GM12878 (cell line): ENCODE results near the gene PAF1. TPM values are rescaled to one million over a fixed set of nuclear protein-coding genes. Genes with fewer than 3 reads are reported as not detected.

Source experiments
- ATAC-seq: fragments of 200-7000 bp; cut with Tn5 transposase; 3 replicates; pipeline ENCODE4 v1.9.1; 2020; ENCODE audit warnings: mild to moderate bottlenecking, moderate library complexity
- BruUV-seq: library from RNA; stranded (reverse); fragments of 400-500 nt; replicated peaks from 2 replicates; lab custom pipeline; 2021; lab: Mats Ljungman, UMichigan
- CTCF ChIA-PET: fragments of 300-600 bp; sonication (Branson Sonifier 250); formaldehyde crosslinking; extraction: SDS; loops from one replicate; lab custom pipeline; 2021; ENCODE audit warnings: inconsistent platforms; lab: Yijun Ruan, JAX
- POLR2A ChIA-PET: fragments of 350-600 bp; formaldehyde crosslinking; extraction: SDS; loops from one replicate; lab custom pipeline; 2021; ENCODE audit warnings: inconsistent platforms; lab: Charles Lee
- RAD21 ChIA-PET: fragments of 300-600 bp; sonication (Branson Sonifier 250); formaldehyde crosslinking; loops from one replicate; lab custom pipeline; 2023; ENCODE audit warnings: antibody characterized with exemption; ENCODE audit not compliant: unreplicated experiment; lab: Charles Lee
- SMC1A ChIA-PET: fragments of 300-600 bp; sonication (Branson Sonifier 250); formaldehyde crosslinking; loops from one replicate; lab custom pipeline; 2023; ENCODE audit not compliant: unreplicated experiment, uncharacterized antibody; lab: Charles Lee
- DNase-seq: peaks from one replicate; pipeline ENCODE4 v3.0.0-alpha.2; 2011; ENCODE audit warnings: low read depth, low spot score
- FAIRE-seq: peaks from 3 replicates; lab custom pipeline; 2011; peaks lifted over from hg19 to GRCh38; lab: Jason Lieb, UNC
- H2AFZ ChIP-seq: 2 replicates; pipeline ENCODE4 v1.6.0; 2011; ENCODE audit warnings: low read depth, low read length, control low read depth; ENCODE audit not compliant: control insufficient read depth
- H3K27ac ChIP-seq: 2 replicates; pipeline ENCODE4 v1.5.1; 2011; ENCODE audit warnings: control low read depth; ENCODE audit not compliant: control insufficient read depth, insufficient read depth
- H3K27me3 ChIP-seq, 2 experiments: replicated peaks in 1 of 2; 2 replicates each; pipeline versions ENCODE4 v1.6.0 to v1.6.1; 2011; ENCODE audit warnings: low read length in 1 of 2; ENCODE audit not compliant: control insufficient read depth in 2 of 2, insufficient read depth in 2 of 2
- H3K36me3 ChIP-seq, 2 experiments: 2 replicates each; pipeline ENCODE4 v1.5.1; 2011; ENCODE audit warnings: low read length in 1 of 2; ENCODE audit not compliant: control insufficient read depth in 2 of 2, insufficient read depth in 2 of 2
- H3K4me1 ChIP-seq: 2 replicates; pipeline ENCODE4 v1.6.1; 2011; ENCODE audit warnings: mild to moderate bottlenecking, low read length, moderate library complexity, mixed read lengths; ENCODE audit not compliant: control insufficient read depth, insufficient read depth
- H3K4me2 ChIP-seq: 2 replicates; pipeline ENCODE4 v1.6.0; 2011; ENCODE audit warnings: control low read depth; ENCODE audit not compliant: control insufficient read depth, insufficient read depth
- H3K4me3 ChIP-seq: fragments of 200-600 bp; sonication (generic); 2 replicates; pipeline ENCODE4 v1.5.1; 2016
- H3K79me2 ChIP-seq: 2 replicates; pipeline ENCODE4 v1.6.0; 2011; ENCODE audit warnings: low read length; ENCODE audit not compliant: control insufficient read depth, insufficient read depth
- H3K9ac ChIP-seq: 2 replicates; pipeline ENCODE4 v1.8.0; 2011; ENCODE audit warnings: low read length, control low read depth, mixed read lengths; ENCODE audit not compliant: control insufficient read depth, insufficient read depth
- H3K9me3 ChIP-seq: replicated peaks from 3 replicates; pipeline ENCODE4 v1.5.1; 2011; ENCODE audit warnings: mild to moderate bottlenecking, low read length; ENCODE audit not compliant: control insufficient read depth, insufficient read depth
- H4K20me1 ChIP-seq: 2 replicates; pipeline ENCODE4 v1.6.0; 2011; ENCODE audit not compliant: control insufficient read depth, insufficient read depth
- EZH2 ChIP-seq: IDR thresholded peaks from 2 replicates; pipeline ENCODE4 v1.6.1; 2012; ENCODE audit warnings: low read depth, mild to moderate bottlenecking, control low read depth, inconsistent platforms, low read length, borderline replicate concordance; ENCODE audit not compliant: control insufficient read depth
- FOXM1 ChIP-seq: IDR thresholded peaks from 2 replicates; pipeline ENCODE4 v1.6.1; 2012; ENCODE audit warnings: low read depth, mild to moderate bottlenecking, inconsistent platforms, low read length, moderate library complexity
- MYB ChIP-seq: fragments of 150-350 bp; IDR thresholded peaks from 2 replicates; pipeline ENCODE4 v1.6.1; 2014; ENCODE audit warnings: mild to moderate bottlenecking, low read depth, low read length, borderline replicate concordance
- NR2F1 ChIP-seq: fragments of 450-650 bp; conservative IDR thresholded peaks from 2 replicates; pipeline ENCODE4 v1.6.1; 2017; ENCODE audit warnings: mild to moderate bottlenecking
- PML ChIP-seq: IDR thresholded peaks from 2 replicates; pipeline ENCODE4 v1.6.1; 2012; ENCODE audit warnings: low read length, inconsistent platforms
- POLR2AphosphoS5 ChIP-seq: IDR thresholded peaks from 2 replicates; pipeline ENCODE4 v1.6.1; 2011; ENCODE audit warnings: mild to moderate bottlenecking, low read length, inconsistent platforms
- PRDM15 ChIP-seq: fragments of 450-650 bp; formaldehyde crosslinking; IDR thresholded peaks from 2 replicates; pipeline ENCODE4 v1.4.0; 2020; ENCODE audit warnings: mild to moderate bottlenecking, moderate library complexity
- SMAD5 ChIP-seq: IDR thresholded peaks from 2 replicates; pipeline ENCODE4 v1.6.1; 2016; ENCODE audit warnings: antibody characterized with exemption, low read depth
- TCF3 ChIP-seq: IDR thresholded peaks from 2 replicates; pipeline ENCODE4 v1.6.1; 2012; ENCODE audit warnings: low read depth, mild to moderate bottlenecking, low read length, borderline replicate concordance; ENCODE audit not compliant: insufficient read depth
- WGBS: methylation state at CpG from one replicate; pipeline ENCODE4 v1.1.6; 2016; ENCODE audit warnings: low lambda C conversion rate; ENCODE audit not compliant: insufficient replicate concordance, insufficient coverage; ENCODE audit errors: missing lambda C conversion rate; 5-methylcytosine and 5-hydroxymethylcytosine counted together
- in situ Hi-C: fragments of 300-500 bp; cut with MboI; formaldehyde crosslinking; loops from 9 replicates; pipeline ENCODE4 v1.14.3; 2018; ENCODE audit warnings: mixed read lengths
- intact Hi-C: fragments of 100-400 bp; cut with micrococcal nuclease; formaldehyde crosslinking; loops from one replicate; pipeline ENCODE4 v1.14.2; 2022; ENCODE audit not compliant: unreplicated experiment
- polyA plus RNA-seq, 11 experiments: library from polyadenylated mRNA; depleted of rRNA in 4 of 11; unstranded in 6 of 11; stranded (reverse) in 5 of 11; fragments of >200 nt; fragmentation: Nextera tagmentation in 4 of 11; fragmentation: Illumina TruSeq in 1 of 11; extraction: Ambion mirVana in 4 of 11; extraction: Trizol in 1 of 11; gene quantifications; 1 replicate in 1 of 11; 2 replicates in 10 of 11; pipeline versions ENCODE4 v1.2.1 to v1.2.3, GENCODE V29; 2011 to 2016; ENCODE audit warnings: inconsistent platforms in 2 of 11, missing spikeins in 2 of 11, low read depth in 1 of 11
- total RNA-seq, 4 experiments: library from RNA; depleted of rRNA in 3 of 4; stranded (reverse); fragments of >200 nt in 3 of 4; fragmentation: Illumina TruSeq in 1 of 4; extraction: Trizol in 1 of 4; gene quantifications; 2 replicates each; pipeline versions ENCODE4 v1.2.1 to v1.2.3, GENCODE V29; 2013 to 2021

PAF1 gene
- total and polyA plus RNA-seq, 10 of the 15 experiments (the other 5 are each of a cell fraction or from before 2014, with no cell fraction given): 1.7 to 45.8 (median 39.6) TPM

- ChIA-PET POLR2A (interaction anchor here (1.0 to 2.9 kb wide), 2 partner anchors 9 to 22 kb away, joined by 5 to 13 read pairs; partner anchors contain the start of gene RPS16), RAD21 (interaction anchor here (1.4 kb wide), 1 partner anchor 9 kb away, joined by 3 read pairs; the partner anchor contains the start of gene RPS16)
- H4K20me1 ChIP-seq: no peaks in the 10 kb centered on the region
- TSS peak; percentile 32 for BruUV-seq
- intact Hi-C loops (no loop called here), in situ Hi-C loops (no loop called here)
- H3K27ac ChIP-seq: no peak overlapping the region
- ATAC-seq: no peak
- H3K4me3 ChIP-seq: no peak overlapping the region
- H3K9ac ChIP-seq: no peak overlapping the region
- peaks cover 10% of the 10 kb centered on the region for H3K4me1 ChIP-seq
- no peaks in the 10 kb centered on the region for H3K9me3 ChIP-seq
- no peak overlapping the region for H3K4me2 ChIP-seq
- no peak for TF ChIP-seq SMAD5
- no peak for TF ChIP-seq NR2F1
- no peak for TF ChIP-seq MYB
- no peak for TF ChIP-seq EZH2
- no peak for TF ChIP-seq POLR2AphosphoS5
- TF ChIP-seq TCF3: no peak
- no peak for TF ChIP-seq PRDM15
- TF ChIP-seq FOXM1: no peak
- 0 out of 2 replicates have a peak, but pooled peaks have one; percentile 43 for TF ChIP-seq PML
- TF ChIP-seq, all 136 proteins: peak for 1
- Histone ChIP-seq H3K79me2 (no peaks in the 10 kb centered on the region), H2AFZ (no peak overlapping the region), H3K27me3 (no peaks in the 10 kb centered on the region), H3K36me3 (peaks cover 4 to 16% of the 10 kb centered on the region in 2 experiments; a peak in 3 of 4 replicates)
- FAIRE-seq: no peak
- CTCF ChIA-PET: no interaction called here
- no peak for DNase-seq
- SMC1A ChIA-PET: interaction anchor here (1.1 to 1.6 kb wide), 2 partner anchors 10 to 15 kb away, joined by 5 read pairs; partner anchors contain the start of gene PLEKHG2
- WGBS: 52% methylated on average over 5 of the region's 5 CpGs
Measured at GRCh38 chr19:39426170-39426569, 35.3 kb upstream of the PAF1 start.
